OCI-M1 (cell line): ENCODE measurements around the gene BRIP1.
A peak's percentile ranks its signal among the peaks of the same experiment; 100 is the strongest.
"Not testable (repeated sequence)": the region's sequence is repeated elsewhere in the genome, so short reads cannot be mapped to it uniquely, and the experiment has no call there.

Source experiments
- DNase-seq: peaks from one replicate; lab custom pipeline; 2025; lab: John Stamatoyannopoulos, UW

Gene BRIP1

GRCh38 chr17:61827649-61828395, 35.5 kb downstream of the BRIP1 start:
- DNase-seq = no peak

- not testable (repeated sequence) for DNase-seq
These were observed 36.5 kb downstream of the BRIP1 start for GRCh38 chr17:61826866-61827265.

- DNase-seq = not testable (repeated sequence)
These were observed 37.1 kb downstream of the BRIP1 start for GRCh38 chr17:61826198-61826597.

GRCh38 chr17:61825448-61826137, 37.7 kb downstream of the BRIP1 start:
- DNase-seq = no peak

GRCh38 chr17:61822326-61823285, 40.7 kb downstream of the BRIP1 start:
- DNase-seq = no peak

- no peak for DNase-seq
These were observed 41.7 kb downstream of the BRIP1 start for GRCh38 chr17:61821655-61822054.

GRCh38 chr17:61819265-61819664, 44.1 kb downstream of the BRIP1 start:
- DNase-seq = not testable (repeated sequence)

GRCh38 chr17:61818225-61818624, 45.1 kb downstream of the BRIP1 start:
- DNase-seq = no peak

- no peak for DNase-seq
These were observed 45.9 kb downstream of the BRIP1 start for GRCh38 chr17:61817452-61817851.

GRCh38 chr17:61816538-61816937, 46.8 kb downstream of the BRIP1 start:
- DNase-seq = peak; percentile 71

GRCh38 chr17:61815863-61816503, 47.3 kb downstream of the BRIP1 start:
- no peak for DNase-seq

- DNase-seq = no peak
These were observed 48.8 kb downstream of the BRIP1 start for GRCh38 chr17:61814485-61814884.

- DNase-seq = no peak
These were observed 50.1 kb downstream of the BRIP1 start for GRCh38 chr17:61813211-61813610.

- no peak for DNase-seq
These were observed 50.6 kb downstream of the BRIP1 start for GRCh38 chr17:61812747-61813146.

GRCh38 chr17:61809816-61810392, 53.4 kb downstream of the BRIP1 start:
- peak; percentile 61 for DNase-seq

- DNase-seq = no peak
These were observed 54.9 kb downstream of the BRIP1 start for GRCh38 chr17:61808442-61808841.

- DNase-seq = no peak
These were observed 56.4 kb downstream of the BRIP1 start for GRCh38 chr17:61806936-61807335.

- DNase-seq = peak; percentile 22
These were observed 57.1 kb downstream of the BRIP1 start for GRCh38 chr17:61806081-61806828.

- DNase-seq = no peak
These were observed 57.9 kb downstream of the BRIP1 start for GRCh38 chr17:61805399-61805798.

GRCh38 chr17:61803796-61804195, 59.5 kb downstream of the BRIP1 start:
- DNase-seq = no peak

- no peak for DNase-seq
These were observed 60.1 kb downstream of the BRIP1 start for GRCh38 chr17:61803216-61803615.
